ENCODE measurements around the gene PHRF1. TPM values are rescaled to one million over a fixed set of nuclear protein-coding genes. Genes with fewer than 3 reads are reported as not detected.

Gene PHRF1
- total RNA-seq, 1 experiment from 2014 or later: 48.9 TPM

DNA sequence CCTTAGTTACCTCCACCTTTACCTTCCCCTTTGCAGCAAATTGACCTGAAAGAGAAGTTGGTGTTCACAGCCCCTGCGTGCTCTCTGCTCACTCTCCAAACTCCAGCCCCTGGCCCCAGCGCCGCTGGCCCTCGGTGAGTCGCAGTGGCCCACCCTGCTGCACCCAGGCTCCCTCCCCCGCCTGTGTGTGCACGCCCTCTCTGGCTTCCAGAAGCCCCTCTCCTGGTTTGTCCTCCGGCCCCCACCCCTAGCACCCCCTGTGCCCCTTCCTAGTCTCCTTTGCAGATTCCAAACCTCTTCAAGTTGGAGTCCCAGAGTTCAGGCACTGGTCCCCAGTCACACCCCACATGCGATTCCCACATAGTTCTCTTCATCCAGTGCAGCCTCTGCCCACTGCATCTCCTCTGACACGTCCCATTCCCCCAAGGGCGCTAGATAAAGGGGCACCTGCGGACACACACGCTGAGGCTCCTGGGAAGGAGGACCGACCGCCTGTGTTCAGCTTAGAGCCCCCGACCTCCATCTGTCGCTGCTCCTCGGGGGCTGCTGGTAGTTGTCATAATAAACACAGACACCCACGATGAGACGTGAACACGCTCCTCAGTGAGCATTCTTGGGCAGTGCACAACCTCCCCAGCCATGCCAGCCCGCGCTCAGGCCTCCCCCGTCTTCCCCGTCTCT, 1.5 kb upstream of the PHRF1 start:
- Mint-ChIP-seq H3K27me3 (ENCODE audit: low read depth) (peaks cover 15% of the 10 kb centered on the region), H3K27ac (peak overlapping the region in 1 of 3 experiments; percentile 57; a peak in 1 of 7 replicates), H3K4me1 (peaks cover 34 to 39% of the 10 kb centered on the region in 2 experiments), H3K4me3 (peak overlapping the region; percentile 79 to 92), H3K9me3 (0 out of 5 replicates have a peak, but pooled peaks cover 0 to 2% of the 10 kb centered on the region in 2 experiments), H3K36me3 (ENCODE audit: insufficient read depth in 1 of 3, low read depth in 3 of 3) (peaks cover 0 to 9% (median 3%) of the 10 kb centered on the region in 3 experiments; a peak in 5 of 7 replicates)
- no CpG with 5 or more reads among the region's 25 CpGs for WGBS (ENCODE audit: extremely low coverage, insufficient read length, low lambda C conversion rate)
- Histone ChIP-seq H2AFZ (ENCODE audit: low read length) (no peak overlapping the region), H3K56ac (ENCODE audit: insufficient read length, low read depth, low read length) (no peak overlapping the region), H2BK12ac (ENCODE audit: insufficient read length, low read depth, low read length) (no peak overlapping the region), H3K9ac (ENCODE audit: extremely low read depth, insufficient read length, low read length) (no peak overlapping the region), H3K79me2 (ENCODE audit: insufficient read depth, low read length) (peaks cover 30% of the 10 kb centered on the region; the same call in 1 of the 2 replicates), H4K91ac (ENCODE audit: insufficient read length, low read depth, low read length) (no peak overlapping the region), H3K14ac (ENCODE audit: insufficient read depth, low read length) (no peak overlapping the region), H3K4me2 (ENCODE audit: insufficient read depth, insufficient read length, low read length) (peak overlapping the region; percentile 70), H2BK15ac (ENCODE audit: low read depth, low read length) (no peak overlapping the region), H3K4me1 (ENCODE audit: insufficient read depth, low read length) (no peaks in the 10 kb centered on the region), H3K23ac (ENCODE audit: insufficient read length, low read depth, low read length) (no peak overlapping the region), H3K79me1 (ENCODE audit: insufficient read depth, low read depth, low read length, poor library complexity, severe bottlenecking) (peaks cover 10% of the 10 kb centered on the region), H3K9me3 (ENCODE audit: control insufficient read depth, low read depth, low read length) (no peaks in the 10 kb centered on the region), H4K5ac (ENCODE audit: insufficient read length, low read depth, low read length) (no peak overlapping the region), H4K20me1 (ENCODE audit: control insufficient read depth, insufficient read depth, insufficient read length) (no peaks in the 10 kb centered on the region), H3K27me3 (ENCODE audit: insufficient read depth, low read length) (no peaks in the 10 kb centered on the region; the same call in 1 of the 2 replicates), H2BK20ac (ENCODE audit: low read depth, low read length, poor library complexity, severe bottlenecking) (no peak overlapping the region), H3K23me2 (ENCODE audit: insufficient read length, low read depth, low read length, poor library complexity, severe bottlenecking) (peaks cover 16% of the 10 kb centered on the region), H3K4ac (ENCODE audit: low read depth, low read length) (no peak overlapping the region), H3T11ph (ENCODE audit: low read length) (no peak overlapping the region), H3K27ac (ENCODE audit: insufficient read length, low read depth, low read length) (no peak overlapping the region), H4K8ac (replicated peaks; ENCODE audit: insufficient read length, low read depth, low read length) (no peak overlapping the region), H2BK5ac (ENCODE audit: insufficient read length, low read length) (no peak overlapping the region), H3K18ac (ENCODE audit: insufficient read length, low read depth, low read length) (no peak overlapping the region), H2AK5ac (ENCODE audit: insufficient read length, low read length) (no peak overlapping the region), H2BK120ac (ENCODE audit: low read depth, low read length, poor library complexity, severe bottlenecking) (no peak overlapping the region)
- TF ChIP-seq, protein P1, sequence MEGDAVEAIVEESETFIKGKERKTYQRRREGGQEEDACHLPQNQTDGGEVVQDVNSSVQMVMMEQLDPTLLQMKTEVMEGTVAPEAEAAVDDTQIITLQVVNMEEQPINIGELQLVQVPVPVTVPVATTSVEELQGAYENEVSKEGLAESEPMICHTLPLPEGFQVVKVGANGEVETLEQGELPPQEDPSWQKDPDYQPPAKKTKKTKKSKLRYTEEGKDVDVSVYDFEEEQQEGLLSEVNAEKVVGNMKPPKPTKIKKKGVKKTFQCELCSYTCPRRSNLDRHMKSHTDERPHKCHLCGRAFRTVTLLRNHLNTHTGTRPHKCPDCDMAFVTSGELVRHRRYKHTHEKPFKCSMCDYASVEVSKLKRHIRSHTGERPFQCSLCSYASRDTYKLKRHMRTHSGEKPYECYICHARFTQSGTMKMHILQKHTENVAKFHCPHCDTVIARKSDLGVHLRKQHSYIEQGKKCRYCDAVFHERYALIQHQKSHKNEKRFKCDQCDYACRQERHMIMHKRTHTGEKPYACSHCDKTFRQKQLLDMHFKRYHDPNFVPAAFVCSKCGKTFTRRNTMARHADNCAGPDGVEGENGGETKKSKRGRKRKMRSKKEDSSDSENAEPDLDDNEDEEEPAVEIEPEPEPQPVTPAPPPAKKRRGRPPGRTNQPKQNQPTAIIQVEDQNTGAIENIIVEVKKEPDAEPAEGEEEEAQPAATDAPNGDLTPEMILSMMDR (conservative IDR thresholded peaks at IDR 0.05): no peak
- no peak for DNase-seq
